Raji (cell line): ENCODE results near the gene RAB11B.

Experiments
- POLR2A ChIP-seq: IDR thresholded peaks from 2 replicates; pipeline ENCODE4 v1.6.1; 2011; ENCODE audit warnings: low read depth, low read length, control low read depth; ENCODE audit not compliant: insufficient read depth

The RAB11B gene

GRCh38 chr19:8367327-8368001 is 22.7 kb upstream of the RAB11B start:
- TF ChIP-seq POLR2A: no peak

GRCh38 chr19:8370176-8371010 is 19.8 kb upstream of the RAB11B start:
- TF ChIP-seq POLR2A: no peak

GRCh38 chr19:8371011-8371804 is 19.0 kb upstream of the RAB11B start:
- no peak for TF ChIP-seq POLR2A

- no peak for TF ChIP-seq POLR2A
Observed at GRCh38 chr19:8373867-8374813, 16.0 kb upstream of the RAB11B start.

- TF ChIP-seq POLR2A: no peak
Observed at GRCh38 chr19:8377598-8377997, 12.6 kb upstream of the RAB11B start.

- TF ChIP-seq POLR2A: no peak
Observed at GRCh38 chr19:8386990-8387389, 3.2 kb upstream of the RAB11B start.

GRCh38 chr19:8387688-8388611 is 2.2 kb upstream of the RAB11B start:
- no peak for TF ChIP-seq POLR2A

- no peak for TF ChIP-seq POLR2A
Observed at GRCh38 chr19:8388612-8388958, 1.6 kb upstream of the RAB11B start.

GRCh38 chr19:8390617-8390981 is 439 bp downstream of the RAB11B start:
- TF ChIP-seq POLR2A: no peak

GRCh38 chr19:8391198-8392016 is 1.2 kb downstream of the RAB11B start:
- TF ChIP-seq POLR2A: no peak

- TF ChIP-seq POLR2A: no peak
Observed at GRCh38 chr19:8392017-8392591, 1.9 kb downstream of the RAB11B start.

- no peak for TF ChIP-seq POLR2A
Observed at GRCh38 chr19:8393192-8393870, 3.2 kb downstream of the RAB11B start.
